ENCODE data around the gene SFT2D1. TPM values are rescaled to one million over a fixed set of nuclear protein-coding genes. Genes with fewer than 3 reads are reported as not detected.

Gene SFT2D1
- total RNA-seq, 1 donor from 2014 or later = 52.8 TPM

- H3K4me1 ChIP-seq = no peaks in the 10 kb centered on the region
- ATAC-seq (no peak), DNase-seq (no peak)
- H3K9me3 ChIP-seq = no peaks in the 10 kb centered on the region
- H3K27me3 ChIP-seq (ENCODE audit: low read depth) = no peaks in the 10 kb centered on the region
- H3K4me3 ChIP-seq = no peak overlapping the region
- no peak for TF ChIP-seq CTCF (IDR thresholded peaks at IDR 0.05)
- H3K36me3 ChIP-seq = no peaks in the 10 kb centered on the region
- intact Hi-C loops (cut with DNase I) = no loop called here
- no peak overlapping the region for H3K27ac ChIP-seq
These were observed 67.5 kb downstream of the SFT2D1 start for GRCh38 chr6:166274739-166275370.

GRCh38 chr6:166274163-166274562 lies 68.2 kb downstream of the SFT2D1 start:
- Histone ChIP-seq H3K27me3 (ENCODE audit: low read depth) (no peaks in the 10 kb centered on the region), H3K9me3 (no peaks in the 10 kb centered on the region), H3K27ac (no peak overlapping the region), H3K4me3 (no peak overlapping the region), H3K4me1 (no peaks in the 10 kb centered on the region), H3K36me3 (no peaks in the 10 kb centered on the region)
- TF ChIP-seq CTCF (IDR thresholded peaks at IDR 0.05) = no peak
- ATAC-seq (no peak), DNase-seq (no peak)
- intact Hi-C loops (cut with DNase I) = no loop called here

GRCh38 chr6:166271376-166271765 lies 71.0 kb downstream of the SFT2D1 start:
- H3K4me3 ChIP-seq = no peak overlapping the region
- no peaks in the 10 kb centered on the region for H3K36me3 ChIP-seq
- no peaks in the 10 kb centered on the region for H3K4me1 ChIP-seq
- TF ChIP-seq CTCF (IDR thresholded peaks at IDR 0.05) = no peak
- ATAC-seq (no peak), DNase-seq (no peak)
- intact Hi-C loops (cut with DNase I) = no loop called here
- H3K27me3 ChIP-seq (ENCODE audit: low read depth) = no peaks in the 10 kb centered on the region
- no peak overlapping the region for H3K27ac ChIP-seq
- H3K9me3 ChIP-seq = no peaks in the 10 kb centered on the region

GRCh38 chr6:166270706-166271375 lies 71.5 kb downstream of the SFT2D1 start:
- Histone ChIP-seq H3K27ac (no peak overlapping the region), H3K4me1 (no peaks in the 10 kb centered on the region), H3K27me3 (ENCODE audit: low read depth) (no peaks in the 10 kb centered on the region), H3K4me3 (no peak overlapping the region), H3K36me3 (no peaks in the 10 kb centered on the region), H3K9me3 (no peaks in the 10 kb centered on the region)
- no peak for TF ChIP-seq CTCF (IDR thresholded peaks at IDR 0.05)
- intact Hi-C loops (cut with DNase I) = no loop called here
- ATAC-seq = no peak
- no peak for DNase-seq

Other genes with a start within 250 kb of the SFT2D1 start
- not detected for gene TBXT, start 174.7 kb downstream of the SFT2D1 start, total RNA-seq
- gene PRR18, start 34.2 kb downstream of the SFT2D1 start, total RNA-seq = 0.59 TPM
- 46.8 TPM for gene MPC1, start 40.4 kb upstream of the SFT2D1 start, total RNA-seq
- gene RAMACL, start 244.1 kb upstream of the SFT2D1 start, total RNA-seq = 6.6 TPM